Measurements from ENCODE around the gene SLITRK6. TPM values are rescaled to one million over a fixed set of nuclear protein-coding genes. Genes with fewer than 3 reads are reported as not detected.

SLITRK6 gene
- total and polyA plus RNA-seq, 2 of the 8 experiments (the other 6 are each of a cell fraction or from before 2014, with no cell fraction given), result 0.11 to 0.17 TPM

GRCh38 chr13:85833921-85834320 lies 34.7 kb upstream of the SLITRK6 start (continued):
- TF ChIP-seq CHD7 (IDR thresholded peaks at IDR 0.05; ENCODE audit: insufficient replicate concordance, low read length) (no peak), RBBP5 (IDR thresholded peaks at IDR 0.05; ENCODE audit: borderline replicate concordance, low read depth, low read length) (no peak), ASH2L (IDR thresholded peaks at IDR 0.05; ENCODE audit: low read length) (no peak), BRCA1 (IDR thresholded peaks at IDR 0.05; ENCODE audit: low read depth, low read length) (no peak)

Measured in H1 (cell line).